Adrenal gland (tissue), 5 donors: ENCODE data around the gene TNIK.

Experiments
- CTCF ChIP-seq, 6 experiments: fragments of 450-650 bp in 4 of 6; fragments of 200-600 bp in 2 of 6; sonication (generic) in 1 of 6; IDR thresholded peaks; 1 replicate in 5 of 6; 2 replicates in 1 of 6; pipeline versions ENCODE4 v1.5.1 to v1.8.0; 2016 to 2021; ENCODE audit warnings: antibody characterized with exemption in 6 of 6, mild to moderate bottlenecking in 2 of 6, moderate library complexity in 1 of 6
- POLR2A ChIP-seq, 2 donors: fragments of 450-650 bp; IDR thresholded peaks; one replicate each; pipeline ENCODE4 v1.6.1; 2017; ENCODE audit warnings: antibody characterized with exemption in 2 of 2, mild to moderate bottlenecking in 2 of 2, moderate library complexity in 1 of 2
- donor health status: DM: no; HTN: no; CAD: no.

DNA sequence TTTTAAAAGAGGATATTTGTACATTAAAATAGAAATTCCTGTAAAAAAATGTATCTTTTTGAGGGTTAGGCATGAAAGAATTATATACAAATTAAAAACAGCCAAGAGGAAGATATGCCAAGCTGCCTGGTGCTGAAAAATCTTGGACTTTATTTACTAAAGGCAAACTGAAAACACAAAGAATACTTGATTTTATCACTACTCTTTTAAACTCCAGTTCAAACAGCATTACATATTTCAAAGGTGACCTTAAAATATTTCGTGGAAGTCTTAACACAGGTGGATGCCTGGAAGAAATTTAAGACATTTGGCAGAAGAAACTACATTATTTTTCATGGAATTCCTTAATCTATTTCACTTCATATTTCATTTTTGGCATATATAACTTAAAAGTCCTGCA is 332.6 kb downstream of the TNIK start:
- no peak for TF ChIP-seq POLR2A (IDR thresholded peaks at IDR 0.05)
- no peak for TF ChIP-seq CTCF (IDR thresholded peaks at IDR 0.05)
